ENCODE results near the gene LEPROT.

GRCh38 chr1:65429806-65430205 lies 9.3 kb downstream of the LEPROT start:
- TF ChIP-seq BMI1 (IDR thresholded peaks at IDR 0.05; ENCODE audit: borderline replicate concordance), result no peak
- no peak for TF ChIP-seq SIN3A (IDR thresholded peaks at IDR 0.05; ENCODE audit: low read depth, low read length)
- no peak for TF ChIP-seq RELA (IDR thresholded peaks at IDR 0.05; ENCODE audit: borderline replicate concordance, partially characterized antibody)
